B cell (primary cell): ENCODE measurements around the gene CEP41. TPM values are rescaled to one million over a fixed set of nuclear protein-coding genes. Genes with fewer than 3 reads are reported as not detected.

Experiments
- ATAC-seq: fragments of 200-7000 bp; cut with Tn5 transposase; one replicate; pipeline ENCODE4 v1.10.0; 2021; ENCODE audit warnings: low read depth, mild to moderate bottlenecking, moderate number of reproducible peaks, moderate library complexity
- CTCF ChIA-PET: fragments of 350-600 bp; sonication (Branson Sonifier 250); formaldehyde crosslinking; loops from one replicate; lab custom pipeline; 2021; ENCODE audit warnings: antibody characterized with exemption, inconsistent platforms; lab: Charles Lee
- POLR2A ChIA-PET: fragments of 350-600 bp; sonication (Branson Sonifier 250); formaldehyde crosslinking; loops from one replicate; lab custom pipeline; 2021; ENCODE audit warnings: antibody characterized with exemption; lab: Charles Lee
- DNase-seq: peaks from one replicate; pipeline ENCODE4 v3.0.0; 2013
- H2AFZ ChIP-seq: 2 replicates; pipeline ENCODE4 v1.6.1; 2012; ENCODE audit warnings: mild to moderate bottlenecking, low read depth, low read length; ENCODE audit not compliant: insufficient read depth, poor library complexity, severe bottlenecking
- H3K27ac ChIP-seq, 2 donors: 1 replicate in 1 of 2; 2 replicates in 1 of 2; pipeline ENCODE4 v1.5.1; 2012 to 2013; ENCODE audit warnings: low read length in 2 of 2, mild to moderate bottlenecking in 2 of 2, moderate library complexity in 1 of 2
- H3K27me3 ChIP-seq, 4 experiments: fragments of 200-600 bp in 1 of 4; sonication (generic) in 1 of 4; replicated peaks in 1 of 4; 1 replicate in 2 of 4; 2 replicates in 2 of 4; pipeline versions ENCODE4 v1.6.1 to v1.7.0; 2013 to 2016; ENCODE audit warnings: low read length in 3 of 4, mild to moderate bottlenecking in 2 of 4, mixed read lengths in 1 of 4, moderate library complexity in 1 of 4; ENCODE audit not compliant: insufficient read depth in 4 of 4, control insufficient read depth in 3 of 4; ENCODE audit errors: control extremely low read depth in 1 of 4
- H3K36me3 ChIP-seq, 2 experiments: replicated peaks in 1 of 2; 1 replicate in 1 of 2; 2 replicates in 1 of 2; pipeline versions ENCODE4 v1.6.1 to v1.7.1; 2013; ENCODE audit warnings: low read length in 1 of 2; ENCODE audit not compliant: insufficient read depth in 2 of 2, control insufficient read depth in 1 of 2; ENCODE audit errors: control extremely low read depth in 1 of 2, extremely low read depth in 1 of 2
- H3K4me1 ChIP-seq, 2 donors: fragments of 200-600 bp in 1 of 2; sonication (generic) in 1 of 2; 1 replicate in 1 of 2; 2 replicates in 1 of 2; pipeline versions ENCODE4 v1.5.1 to v1.6.1; 2013 to 2017; ENCODE audit warnings: low read length in 2 of 2; ENCODE audit not compliant: control insufficient read depth in 2 of 2, insufficient read depth in 2 of 2
- H3K4me2 ChIP-seq: replicated peaks from 2 replicates; pipeline ENCODE3; 2012; ENCODE audit warnings: mild to moderate bottlenecking, low read depth, low read length; ENCODE audit not compliant: poor library complexity, severe bottlenecking
- H3K4me3 ChIP-seq, 5 experiments: fragments of 200-600 bp in 1 of 5; sonication (generic) in 1 of 5; 1 replicate in 3 of 5; 2 replicates in 2 of 5; pipeline versions ENCODE4 v1.5.1 to v1.7.0; 2011 to 2016; ENCODE audit warnings: low read length in 4 of 5, mild to moderate bottlenecking in 4 of 5, low read depth in 2 of 5, control low read depth in 1 of 5, moderate library complexity in 1 of 5; ENCODE audit not compliant: insufficient read depth in 1 of 5; ENCODE audit errors: control extremely low read depth in 1 of 5, extremely low read depth in 1 of 5
- H3K79me2 ChIP-seq: fragments of 200-600 bp; sonication (generic); one replicate; pipeline ENCODE4 v1.6.0; 2016; ENCODE audit warnings: low read length; ENCODE audit not compliant: control insufficient read depth, insufficient read depth
- H3K9ac ChIP-seq: fragments of 200-600 bp; sonication (generic); 2 replicates; pipeline ENCODE4 v1.6.1; 2017; ENCODE audit warnings: mild to moderate bottlenecking, low read length, moderate library complexity
- H3K9me3 ChIP-seq, 3 donors: one replicate each; pipeline versions ENCODE4 v1.6.1 to v1.7.1; 2013; ENCODE audit warnings: low read length in 2 of 3; ENCODE audit not compliant: control insufficient read depth in 2 of 3, insufficient read depth in 1 of 3; ENCODE audit errors: control extremely low read depth in 1 of 3
- H4K20me1 ChIP-seq: 2 replicates; pipeline ENCODE4 v1.6.0; 2012; ENCODE audit warnings: mild to moderate bottlenecking, low read length; ENCODE audit not compliant: insufficient read depth, control insufficient read depth, poor library complexity, severe bottlenecking
- H3K27ac Mint-ChIP-seq: one replicate; pipeline ENCODE4 v1.8.0; 2021; ENCODE audit warnings: mixed read lengths
- H3K27me3 Mint-ChIP-seq: one replicate; pipeline ENCODE4 v1.8.0; 2021; ENCODE audit warnings: mixed read lengths
- H3K4me1 Mint-ChIP-seq: one replicate; pipeline ENCODE4 v1.8.0; 2021; ENCODE audit warnings: mixed read lengths
- H3K4me3 Mint-ChIP-seq: one replicate; pipeline ENCODE4 v1.8.0; 2021; ENCODE audit warnings: mixed read lengths
- H3K9me3 Mint-ChIP-seq: one replicate; pipeline ENCODE4 v1.8.0; 2022; ENCODE audit warnings: mixed read lengths; ENCODE audit not compliant: insufficient read depth
- CTCF ChIP-seq: fragments of 200-600 bp; IDR thresholded peaks from one replicate; pipeline ENCODE4 v1.8.0; 2022; ENCODE audit warnings: antibody characterized with exemption, mild to moderate bottlenecking
- EZH2 ChIP-seq: IDR thresholded peaks from 2 replicates; pipeline ENCODE4 v1.6.1; 2012; ENCODE audit warnings: borderline replicate concordance, low read depth, mild to moderate bottlenecking, moderate library complexity, low read length; ENCODE audit not compliant: insufficient read depth, poor library complexity, severe bottlenecking
- WGBS: methylation state at CpG from one replicate; pipeline ENCODE4 v1.1.5; 2013; ENCODE audit warnings: missing lambda C conversion rate; ENCODE audit not compliant: insufficient coverage; 5-methylcytosine and 5-hydroxymethylcytosine counted together
- intact Hi-C: fragments of 100-400 bp; cut with micrococcal nuclease; formaldehyde crosslinking; loops from one replicate; pipeline ENCODE4 v1.10.0; 2022
- polyA plus RNA-seq: library from polyadenylated mRNA; depleted of rRNA; stranded (reverse); fragments of >200 nt; gene quantifications from 2 replicates; pipeline ENCODE4 v1.2.3, GENCODE V29; 2012
- total RNA-seq, 2 donors: library from RNA; stranded (reverse); fragments of 120-200 nt in 1 of 2; gene quantifications; 1 replicate in 1 of 2; 2 replicates in 1 of 2; pipeline versions ENCODE4 v1.2.3 to v1.2.4, GENCODE V29; 2013 to 2022

The CEP41 gene
- total and polyA plus RNA-seq, 2 donors (not counting 1 experiment from before 2014, with no cell fraction given): 3.4 to 5.9 TPM

GRCh38 chr7:130358471-130358870, 82.3 kb downstream of the CEP41 start:
- ATAC-seq (no peak), DNase-seq (no peak)
- Histone ChIP-seq H3K27me3 (no peaks in the 10 kb centered on the region), H2AFZ (no peak overlapping the region), H3K36me3 (no peaks in the 10 kb centered on the region), H3K9ac (no peak overlapping the region), H4K20me1 (no peaks in the 10 kb centered on the region), H3K4me3 (no peak overlapping the region), H3K4me1 (no peaks in the 10 kb centered on the region), H3K79me2 (no peaks in the 10 kb centered on the region), H3K27ac (no peak overlapping the region), H3K9me3 (peaks cover 0 to 18% (median 7%) of the 10 kb centered on the region in 3 donors), H3K4me2 (no peak overlapping the region)
- Mint-ChIP-seq H3K9me3 (peaks cover 6% of the 10 kb centered on the region), H3K4me1 (no peaks in the 10 kb centered on the region), H3K4me3 (no peak overlapping the region), H3K27me3 (peaks cover 2% of the 10 kb centered on the region), H3K27ac (no peak overlapping the region)
- TF ChIP-seq EZH2 (no peak), CTCF (no peak)
- intact Hi-C loops: no loop called here
- WGBS: 98% methylated on average over 4 of the region's 4 CpGs
- ChIA-PET POLR2A (no interaction called here), CTCF (no interaction called here)

GRCh38 chr7:130356876-130357611, 83.8 kb downstream of the CEP41 start:
- ChIA-PET CTCF (no interaction called here), POLR2A (no interaction called here)
- H3K36me3 ChIP-seq: no peaks in the 10 kb centered on the region
- DNase-seq (no peak), ATAC-seq (no peak)
- Mint-ChIP-seq H3K4me3 (no peak overlapping the region), H3K27ac (no peak overlapping the region), H3K9me3 (peaks cover 6% of the 10 kb centered on the region), H3K4me1 (no peaks in the 10 kb centered on the region), H3K27me3 (peaks cover 6% of the 10 kb centered on the region)
- intact Hi-C loops: no loop called here
- no peak overlapping the region for H3K9ac ChIP-seq
- TF ChIP-seq CTCF (no peak), EZH2 (no peak)
- no peak overlapping the region for H3K4me3 ChIP-seq
- no peaks in the 10 kb centered on the region for H3K27me3 ChIP-seq
- 90% methylated on average over 7 of the region's 16 CpGs for whole genome bisulfite sequencing
- H3K79me2 ChIP-seq: no peaks in the 10 kb centered on the region
- no peak overlapping the region for H2AFZ ChIP-seq
- H3K9me3 ChIP-seq: peaks cover 0 to 18% (median 7%) of the 10 kb centered on the region in 3 donors
- no peaks in the 10 kb centered on the region for H4K20me1 ChIP-seq
- no peaks in the 10 kb centered on the region for H3K4me1 ChIP-seq
- no peak overlapping the region for H3K4me2 ChIP-seq
- H3K27ac ChIP-seq: no peak overlapping the region
